Measurements from ENCODE around the gene SETD7. TPM values are rescaled to one million over a fixed set of nuclear protein-coding genes. Genes with fewer than 3 reads are reported as not detected.

The SETD7 gene
- total RNA-seq, 1 experiment from 2014 or later = 29.6 TPM

GRCh38 chr4:139594591-139595185, 38.7 kb upstream of the SETD7 start:
- no peak for DNase-seq
- Histone ChIP-seq H3K9me2 (replicated peaks; ENCODE audit: low read length) (no peaks in the 10 kb centered on the region), H3K9ac (ENCODE audit: low read length) (no peak overlapping the region), H3K27me3 (ENCODE audit: low read length) (no peaks in the 10 kb centered on the region), H4K20me1 (ENCODE audit: low read length) (no peaks in the 10 kb centered on the region), H3K9me3 (ENCODE audit: low read length) (no peaks in the 10 kb centered on the region), H3K4me1 (ENCODE audit: insufficient read depth, low read length) (peaks cover 46% of the 10 kb centered on the region), H2AFZ (ENCODE audit: low read length) (no peak overlapping the region), H3K4me3 (ENCODE audit: low read length) (no peak overlapping the region), H3F3A (ENCODE audit: low read length, unreplicated experiment) (no peaks in the 10 kb centered on the region), H3K4me2 (ENCODE audit: low read length) (0 out of 2 replicates have a peak overlapping the region, but pooled peaks have one; percentile 1), H3K36me3 (ENCODE audit: low read depth, low read length) (no peaks in the 10 kb centered on the region), H3K27ac (ENCODE audit: low read length) (no peak overlapping the region), H3K79me2 (ENCODE audit: low read length) (no peaks in the 10 kb centered on the region)
- no peak for ATAC-seq
- CTCF ChIA-PET = no interaction called here
- BruUV-seq (replicated peaks) = no TSS peak
- TF ChIP-seq CTCF (conservative IDR thresholded peaks at IDR 0.05; ENCODE audit: low read depth, low read length) (no peak), EZH2phosphoT487 (IDR thresholded peaks at IDR 0.05; ENCODE audit: borderline replicate concordance, low read length) (no peak), EZH2 (IDR thresholded peaks at IDR 0.05; ENCODE audit: low read length, unreplicated experiment) (no peak)
- intact Hi-C loops (cut with micrococcal nuclease) = no loop called here
- POLR2A ChIA-PET (ENCODE audit: unreplicated experiment) = no interaction called here

GRCh38 chr4:139593091-139593564, 37.1 kb upstream of the SETD7 start:
- H3K4me1 ChIP-seq (ENCODE audit: insufficient read depth, low read length) = peaks cover 37% of the 10 kb centered on the region
- H3K4me2 ChIP-seq (ENCODE audit: low read length) = no peak overlapping the region
- TF ChIP-seq EZH2phosphoT487 (IDR thresholded peaks at IDR 0.05; ENCODE audit: borderline replicate concordance, low read length) (no peak), CTCF (conservative IDR thresholded peaks at IDR 0.05; ENCODE audit: low read depth, low read length) (no peak), EZH2 (IDR thresholded peaks at IDR 0.05; ENCODE audit: low read length, unreplicated experiment) (no peak)
- ChIA-PET POLR2A (ENCODE audit: unreplicated experiment) (no interaction called here), CTCF (no interaction called here)
- H3K9ac ChIP-seq (ENCODE audit: low read length) = no peak overlapping the region
- H3K27ac ChIP-seq (ENCODE audit: low read length) = no peak overlapping the region
- H3K9me3 ChIP-seq (ENCODE audit: low read length) = no peaks in the 10 kb centered on the region
- no peak for ATAC-seq
- no peak overlapping the region for H3K4me3 ChIP-seq (ENCODE audit: low read length)
- H3K36me3 ChIP-seq (ENCODE audit: low read depth, low read length) = no peaks in the 10 kb centered on the region
- DNase-seq = no peak
- H4K20me1 ChIP-seq (ENCODE audit: low read length) = no peaks in the 10 kb centered on the region
- intact Hi-C loops (cut with micrococcal nuclease) = no loop called here
- H3K9me2 ChIP-seq (replicated peaks; ENCODE audit: low read length) = no peaks in the 10 kb centered on the region
- BruUV-seq (replicated peaks) = no TSS peak
- no peak overlapping the region for H2AFZ ChIP-seq (ENCODE audit: low read length)
- H3F3A ChIP-seq (ENCODE audit: low read length, unreplicated experiment) = no peaks in the 10 kb centered on the region
- H3K79me2 ChIP-seq (ENCODE audit: low read length) = no peaks in the 10 kb centered on the region
- no peaks in the 10 kb centered on the region for H3K27me3 ChIP-seq (ENCODE audit: low read length)

- Histone ChIP-seq H2AFZ (ENCODE audit: low read length) (no peak overlapping the region), H3K9ac (ENCODE audit: low read length) (no peak overlapping the region), H4K20me1 (ENCODE audit: low read length) (no peaks in the 10 kb centered on the region), H3K9me2 (replicated peaks; ENCODE audit: low read length) (no peaks in the 10 kb centered on the region), H3K36me3 (ENCODE audit: low read depth, low read length) (no peaks in the 10 kb centered on the region), H3K4me1 (ENCODE audit: insufficient read depth, low read length) (peaks cover 7% of the 10 kb centered on the region; the same call in 1 of the 2 replicates), H3K4me3 (ENCODE audit: low read length) (no peak overlapping the region), H3K27ac (ENCODE audit: low read length) (no peak overlapping the region), H3F3A (ENCODE audit: low read length, unreplicated experiment) (no peaks in the 10 kb centered on the region), H3K79me2 (ENCODE audit: low read length) (no peaks in the 10 kb centered on the region), H3K9me3 (ENCODE audit: low read length) (no peaks in the 10 kb centered on the region), H3K27me3 (ENCODE audit: low read length) (no peaks in the 10 kb centered on the region), H3K4me2 (ENCODE audit: low read length) (no peak overlapping the region)
- BruUV-seq (replicated peaks) = no TSS peak
- TF ChIP-seq EZH2phosphoT487 (IDR thresholded peaks at IDR 0.05; ENCODE audit: borderline replicate concordance, low read length) (no peak), EZH2 (IDR thresholded peaks at IDR 0.05; ENCODE audit: low read length, unreplicated experiment) (no peak), CTCF (conservative IDR thresholded peaks at IDR 0.05; ENCODE audit: low read depth, low read length) (no peak)
- POLR2A ChIA-PET (ENCODE audit: unreplicated experiment) = no interaction called here
- ATAC-seq = no peak
- intact Hi-C loops (cut with micrococcal nuclease) = no loop called here
- CTCF ChIA-PET = no interaction called here
- DNase-seq = no peak
These were observed 33.5 kb upstream of the SETD7 start for GRCh38 chr4:139589336-139590018.

Measured in PC-3 (cell line).